HepG2 (cell line): Measurements from ENCODE around the gene PRIM2. TPM values are rescaled to one million over a fixed set of nuclear protein-coding genes. Genes with fewer than 3 reads are reported as not detected.

Experiments used
- ARID2 ChIP-seq: sonication (generic); formaldehyde crosslinking; IDR thresholded peaks from 2 replicates; pipeline ENCODE4 v1.8.1; 2022; ENCODE audit warnings: mild to moderate bottlenecking, missing genetic modification reagents, borderline replicate concordance
- CBX5 ChIP-seq: sonication (generic); formaldehyde crosslinking; IDR thresholded peaks from 2 replicates; pipeline ENCODE4 v1.4.0; 2020; ENCODE audit warnings: missing genetic modification reagents, borderline replicate concordance
- GABPA ChIP-seq, 2 experiments: IDR thresholded peaks; 2 replicates each; pipeline ENCODE4 v1.6.1; 2011 to 2016; ENCODE audit warnings: low read depth in 2 of 2, low read length in 1 of 2, missing biosample characterization in 1 of 2, missing genetic modification characterization in 1 of 2
- KDM3A ChIP-seq: IDR thresholded peaks from 2 replicates; pipeline ENCODE4 v1.6.1; 2018; ENCODE audit warnings: low read depth, missing compliant biosample characterization
- KLF6 ChIP-seq: IDR thresholded peaks from 2 replicates; pipeline ENCODE4 v1.8.0; 2016; ENCODE audit warnings: missing biosample characterization, missing genetic modification reagents
- MXI1 ChIP-seq: IDR thresholded peaks from 3 replicates; pipeline ENCODE4 v1.6.1; 2012; ENCODE audit warnings: low read depth, low read length, inconsistent platforms, borderline replicate concordance
- NFYB ChIP-seq: sonication (generic); formaldehyde crosslinking; IDR thresholded peaks from 2 replicates; pipeline ENCODE4 v1.4.0; 2020; ENCODE audit warnings: missing genetic modification reagents
- NR2F1 ChIP-seq, 2 experiments: fragments of 450-650 bp in 1 of 2; formaldehyde crosslinking in 1 of 2; IDR thresholded peaks; 2 replicates each; pipeline versions ENCODE4 v1.5.0 to v1.6.1; 2016 to 2020; ENCODE audit warnings: mild to moderate bottlenecking in 1 of 2, missing compliant biosample characterization in 1 of 2, missing genetic modification reagents in 1 of 2, moderate library complexity in 1 of 2
- RFX1 ChIP-seq: fragments of 450-650 bp; IDR thresholded peaks from 2 replicates; pipeline ENCODE4 v1.6.1; 2017
- SAP130 ChIP-seq: IDR thresholded peaks from 2 replicates; pipeline ENCODE4 v1.6.1; 2016; ENCODE audit warnings: low read depth
- SP2 ChIP-seq: sonication (generic); formaldehyde crosslinking; IDR thresholded peaks from 2 replicates; pipeline ENCODE4 v1.5.1; 2020; ENCODE audit warnings: mild to moderate bottlenecking, missing genetic modification reagents
- TAF15 ChIP-seq: fragments of 200-400 bp; formaldehyde crosslinking; IDR thresholded peaks from one replicate; pipeline ENCODE4 v1.6.1; 2018; ENCODE audit warnings: mild to moderate bottlenecking, low read depth, low read length; ENCODE audit not compliant: poor library complexity, severe bottlenecking
- TCF7L2 ChIP-seq: IDR thresholded peaks from 2 replicates; pipeline ENCODE4 v1.6.1; 2011; ENCODE audit warnings: mild to moderate bottlenecking, low read depth, low read length, moderate library complexity
- ZBTB26 ChIP-seq: IDR thresholded peaks from 2 replicates; pipeline ENCODE4 v1.6.1; 2016; ENCODE audit warnings: missing compliant biosample characterization, missing genetic modification reagents, borderline replicate concordance
- ZNF263 ChIP-seq: sonication (generic); formaldehyde crosslinking; IDR thresholded peaks from 2 replicates; pipeline ENCODE4 v1.4.0; 2020; ENCODE audit warnings: missing genetic modification reagents
- ZNF318 ChIP-seq: sonication (generic); formaldehyde crosslinking; IDR thresholded peaks from 2 replicates; pipeline ENCODE4 v1.4.0; 2020; ENCODE audit warnings: mild to moderate bottlenecking, missing genetic modification reagents
- ZNF713 ChIP-seq: sonication (generic); formaldehyde crosslinking; IDR thresholded peaks from 2 replicates; pipeline ENCODE4 v1.4.0; 2020; ENCODE audit warnings: mild to moderate bottlenecking, missing genetic modification reagents
- ZNF740 ChIP-seq: sonication (generic); formaldehyde crosslinking; IDR thresholded peaks from 2 replicates; pipeline ENCODE4 v1.4.0; 2020; ENCODE audit warnings: missing genetic modification reagents
- ZNF747 ChIP-seq: sonication (generic); formaldehyde crosslinking; IDR thresholded peaks from 2 replicates; pipeline ENCODE4 v1.8.1; 2023; ENCODE audit warnings: missing genetic modification reagents, mild to moderate bottlenecking, borderline replicate concordance
- ZSCAN31 ChIP-seq: sonication (generic); formaldehyde crosslinking; IDR thresholded peaks from 2 replicates; pipeline ENCODE4 v1.5.0; 2020; ENCODE audit warnings: low read depth, mild to moderate bottlenecking, missing genetic modification reagents
- polyA plus RNA-seq, 8 experiments: library from polyadenylated mRNA; depleted of rRNA in 3 of 8; stranded (reverse) in 7 of 8; unstranded in 1 of 8; fragments of >200 nt; fragmentation: Illumina TruSeq in 4 of 8; extraction: Trizol in 4 of 8; gene quantifications; 2 replicates each; pipeline versions ENCODE4 v1.2.1 to v1.2.3, GENCODE V29; 2011 to 2016; ENCODE audit warnings: low read depth in 4 of 8, missing spikeins in 1 of 8, mixed read lengths in 1 of 8; ENCODE audit not compliant: insufficient read depth in 1 of 8
- total RNA-seq, 5 experiments: library from RNA; depleted of rRNA; stranded (reverse); fragments of >200 nt; fragmentation: Illumina TruSeq; extraction: Trizol; gene quantifications; 2 replicates each; pipeline ENCODE4 v1.2.3, GENCODE V29; 2016; ENCODE audit warnings: low read depth in 1 of 5

PRIM2 gene
- total and polyA plus RNA-seq, 2 of the 13 experiments (the other 11 are each of a cell fraction or from before 2014, with no cell fraction given), result 8.0 to 52.7 TPM

GRCh38 chr6:57317060-57317943, at the start of gene PRIM2 (continued):
- TF ChIP-seq ZBTB26, result no peak; the same call in 1 of the 2 replicates
- no peak for TF ChIP-seq TAF15
- peak; percentile 59 for TF ChIP-seq SP2
- no peak for TF ChIP-seq KLF6 (CRISPR knock-in tag)
- no peak for TF ChIP-seq TCF7L2
- TF ChIP-seq ARID2, result 0 out of 2 replicates have a peak, but pooled peaks have one; percentile 46
- TF ChIP-seq ZSCAN31 (CRISPR knock-in tag), result no peak
- TF ChIP-seq ZNF263 (CRISPR knock-in tag), result peak; percentile 55
- peak; percentile 38; the same call in 1 of the 2 replicates for TF ChIP-seq CBX5 (CRISPR knock-in tag)
- TF ChIP-seq ZNF713 (CRISPR knock-in tag), result no peak
- peak; percentile 88 for TF ChIP-seq GABPA (IDR thresholded peaks at IDR 0.05; ENCODE audit: low read depth, low read length)
- TF ChIP-seq GABPA (CRISPR knock-in tag; IDR thresholded peaks at IDR 0.05; ENCODE audit: low read depth), result peak; percentile 99
- peak; percentile 99 for TF ChIP-seq SAP130 (CRISPR knock-in tag)
- no peak for TF ChIP-seq ZNF747 (CRISPR knock-in tag)
- TF ChIP-seq MXI1, result peak; percentile 66; the same call in 1 of the 3 replicates
- TF ChIP-seq ZNF318, result peak; percentile 46; the same call in 1 of the 2 replicates
- TF ChIP-seq RFX1, result no peak
- no peak for TF ChIP-seq NR2F1 (CRISPR knock-in tag; IDR thresholded peaks at IDR 0.05)
- 0 out of 2 replicates have a peak, but pooled peaks have one; percentile 40 for TF ChIP-seq KDM3A (CRISPR knock-in tag)
- TF ChIP-seq NFYB (CRISPR knock-in tag), result no peak
- TF ChIP-seq ZNF740, result no peak
